ENCODE measurements around the gene USP6NL.

GRCh38 chr10:11442001-11442773, 169.3 kb downstream of the USP6NL start:
- no peak for TF ChIP-seq REST (IDR thresholded peaks at IDR 0.05; ENCODE audit: insufficient read depth in 1 of 2, low read depth in 2 of 2, low read length in 2 of 2)
- no peak for TF ChIP-seq POLR2AphosphoS5 (IDR thresholded peaks at IDR 0.05; ENCODE audit: low read depth, low read length)
- TF ChIP-seq SIN3A (IDR thresholded peaks at IDR 0.05; ENCODE audit: borderline replicate concordance, insufficient read depth, low read length) = no peak
- no peak for TF ChIP-seq TAF1 (IDR thresholded peaks at IDR 0.05; ENCODE audit: borderline replicate concordance, insufficient read depth, low read length)

Data from PFSK-1 (cell line).